HepG2 (cell line): ENCODE measurements around the gene TCF25. TPM values are rescaled to one million over a fixed set of nuclear protein-coding genes. Genes with fewer than 3 reads are reported as not detected.

ENCODE experiments used
- BHLHE40 ChIP-seq: IDR thresholded peaks from 2 replicates; pipeline ENCODE4 v1.6.1; 2011; ENCODE audit warnings: low read length, improper control_type of control experiment
- EEA1 ChIP-seq: sonication (generic); formaldehyde crosslinking; IDR thresholded peaks from 2 replicates; pipeline ENCODE4 v1.5.1; 2020; ENCODE audit warnings: mild to moderate bottlenecking, missing genetic modification reagents, borderline replicate concordance
- HBP1 ChIP-seq: IDR thresholded peaks from 2 replicates; pipeline ENCODE4 v1.6.1; 2016; ENCODE audit warnings: low read depth, control low read depth
- HHEX ChIP-seq: IDR thresholded peaks from 2 replicates; pipeline ENCODE4 v1.6.1; 2016; ENCODE audit warnings: control low read depth
- IRF1 ChIP-seq: sonication (generic); formaldehyde crosslinking; IDR thresholded peaks from 2 replicates; pipeline ENCODE4 v1.4.0; 2020; ENCODE audit warnings: low read depth, mild to moderate bottlenecking, missing genetic modification reagents
- MED8 ChIP-seq: sonication (generic); formaldehyde crosslinking; IDR thresholded peaks from 2 replicates; pipeline ENCODE4 v1.8.1; 2023; ENCODE audit warnings: mild to moderate bottlenecking, missing genetic modification reagents; ENCODE audit not compliant: insufficient replicate concordance
- MIER3 ChIP-seq: IDR thresholded peaks from 2 replicates; pipeline ENCODE4 v1.6.1; 2016; ENCODE audit warnings: missing compliant biosample characterization, borderline replicate concordance
- NFIC ChIP-seq: IDR thresholded peaks from 2 replicates; pipeline ENCODE4 v1.6.1; 2012; ENCODE audit warnings: mild to moderate bottlenecking, low read length, inconsistent platforms
- PHF20 ChIP-seq: sonication (generic); formaldehyde crosslinking; IDR thresholded peaks from 2 replicates; pipeline ENCODE4 v1.5.0; 2020; ENCODE audit warnings: mild to moderate bottlenecking, missing genetic modification reagents
- RELA ChIP-seq: sonication (generic); formaldehyde crosslinking; IDR thresholded peaks from 2 replicates; pipeline ENCODE4 v1.4.0; 2020; ENCODE audit warnings: missing genetic modification reagents
- SIN3A ChIP-seq: IDR thresholded peaks from 2 replicates; pipeline ENCODE4 v1.6.1; 2011; ENCODE audit warnings: low read depth, mild to moderate bottlenecking, control low read depth, low read length, borderline replicate concordance
- SRY ChIP-seq: sonication (generic); formaldehyde crosslinking; IDR thresholded peaks from 2 replicates; pipeline ENCODE4 v1.8.0; 2022; ENCODE audit warnings: mild to moderate bottlenecking, missing genetic modification reagents
- TEF ChIP-seq: sonication (generic); formaldehyde crosslinking; IDR thresholded peaks from 2 replicates; pipeline ENCODE4 v1.5.0; 2020; ENCODE audit warnings: missing genetic modification reagents
- UBTF ChIP-seq: sonication (generic); formaldehyde crosslinking; IDR thresholded peaks from 2 replicates; pipeline ENCODE4 v1.4.0; 2020; ENCODE audit warnings: mild to moderate bottlenecking, missing genetic modification reagents
- ZBTB3 ChIP-seq: sonication (generic); formaldehyde crosslinking; IDR thresholded peaks from 2 replicates; pipeline ENCODE4 v1.4.0; 2020; ENCODE audit warnings: low read depth, mild to moderate bottlenecking, moderate library complexity, missing genetic modification reagents, borderline replicate concordance
- ZNF33A ChIP-seq: sonication (generic); formaldehyde crosslinking; IDR thresholded peaks from 2 replicates; pipeline ENCODE4 v1.5.1; 2020; ENCODE audit warnings: missing genetic modification reagents, mild to moderate bottlenecking, moderate library complexity, borderline replicate concordance
- ZNF501 ChIP-seq: sonication (generic); formaldehyde crosslinking; IDR thresholded peaks from 2 replicates; pipeline ENCODE4 v1.5.1; 2020; ENCODE audit warnings: mild to moderate bottlenecking, moderate library complexity, missing genetic modification reagents
- ZNF614 ChIP-seq: IDR thresholded peaks from 2 replicates; pipeline ENCODE4 v1.6.1; 2018; ENCODE audit warnings: missing biosample characterization, missing genetic modification reagents, inconsistent platforms, borderline replicate concordance
- ZNF652 ChIP-seq: IDR thresholded peaks from 2 replicates; pipeline ENCODE4 v1.6.1; 2016; ENCODE audit warnings: low read depth, borderline replicate concordance
- ZNF670 ChIP-seq: sonication (generic); formaldehyde crosslinking; IDR thresholded peaks from 2 replicates; pipeline ENCODE4 v1.8.0; 2022; ENCODE audit warnings: mild to moderate bottlenecking, missing genetic modification reagents, borderline replicate concordance
- ZSCAN5A ChIP-seq: sonication (generic); formaldehyde crosslinking; IDR thresholded peaks from 2 replicates; pipeline ENCODE4 v1.8.0; 2022; ENCODE audit warnings: mild to moderate bottlenecking, missing genetic modification reagents, borderline replicate concordance
- polyA plus RNA-seq, 8 experiments: library from polyadenylated mRNA; depleted of rRNA in 3 of 8; stranded (reverse) in 7 of 8; unstranded in 1 of 8; fragments of >200 nt; fragmentation: Illumina TruSeq in 4 of 8; extraction: Trizol in 4 of 8; gene quantifications; 2 replicates each; pipeline versions ENCODE4 v1.2.1 to v1.2.3, GENCODE V29; 2011 to 2016; ENCODE audit warnings: low read depth in 4 of 8, missing spikeins in 1 of 8, mixed read lengths in 1 of 8; ENCODE audit not compliant: insufficient read depth in 1 of 8
- total RNA-seq, 5 experiments: library from RNA; depleted of rRNA; stranded (reverse); fragments of >200 nt; fragmentation: Illumina TruSeq; extraction: Trizol; gene quantifications; 2 replicates each; pipeline ENCODE4 v1.2.3, GENCODE V29; 2016; ENCODE audit warnings: low read depth in 1 of 5

TCF25 gene
- total and polyA plus RNA-seq, 2 of the 13 experiments (the other 11 are each of a cell fraction or from before 2014, with no cell fraction given), result 138 to 206 TPM

GRCh38 chr16:89829630-89830437, 43.6 kb upstream of the TCF25 start (continued):
- TF ChIP-seq RELA (CRISPR knock-in tag), result no peak; the same call in 1 of the 2 replicates
- no peak for TF ChIP-seq EEA1 (CRISPR knock-in tag)
- TF ChIP-seq BHLHE40, result no peak
- no peak for TF ChIP-seq PHF20 (CRISPR knock-in tag)
- TF ChIP-seq ZNF670 (CRISPR knock-in tag), result 0 out of 2 replicates have a peak, but pooled peaks have one; percentile 59
- 0 out of 2 replicates have a peak, but pooled peaks have one; percentile 80 for TF ChIP-seq SRY (CRISPR knock-in tag)
- TF ChIP-seq NFIC, result no peak
- no peak for TF ChIP-seq ZNF33A (CRISPR knock-in tag)
- peak; percentile 71; the same call in 1 of the 2 replicates for TF ChIP-seq MIER3 (CRISPR knock-in tag)
- no peak; the same call in 1 of the 2 replicates for TF ChIP-seq ZNF614
- TF ChIP-seq ZNF652 (CRISPR knock-in tag), result no peak; the same call in 1 of the 2 replicates
- TF ChIP-seq MED8, result no peak
- TF ChIP-seq UBTF (CRISPR knock-in tag), result peak; percentile 57
- 0 out of 2 replicates have a peak, but pooled peaks have one; percentile 30 for TF ChIP-seq ZSCAN5A (CRISPR knock-in tag)
- TF ChIP-seq HBP1, result no peak
- peak; percentile 76 for TF ChIP-seq SIN3A
- 0 out of 2 replicates have a peak, but pooled peaks have one; percentile 4 for TF ChIP-seq ZBTB3 (CRISPR knock-in tag)
- TF ChIP-seq HHEX (CRISPR knock-in tag), result no peak
- peak; percentile 77 for TF ChIP-seq ZNF501 (CRISPR knock-in tag)
- TF ChIP-seq IRF1 (CRISPR knock-in tag), result no peak
- TF ChIP-seq TEF (CRISPR knock-in tag), result no peak
